ENCODE measurements around the gene GNPNAT1. TPM values are rescaled to one million over a fixed set of nuclear protein-coding genes. Genes with fewer than 3 reads are reported as not detected.

GNPNAT1 gene
- total and polyA plus RNA-seq, 9 donors: 9.6 to 19.4 (median 14.7) TPM

GRCh38 chr14:52792097-52792415 lies 649 bp upstream of the GNPNAT1 start:
- Histone ChIP-seq H3K27me3 (ENCODE audit: control insufficient read depth, insufficient read depth, low read length) (no peaks in the 10 kb centered on the region), H3K36me3 (ENCODE audit: control insufficient read depth, insufficient read depth, low read length) (no peaks in the 10 kb centered on the region), H3K4me1 (ENCODE audit: control insufficient read depth, insufficient read depth, low read length) (peaks cover 14% of the 10 kb centered on the region), H3K9me3 (replicated peaks; ENCODE audit: control insufficient read depth, low read depth, low read length) (no peaks in the 10 kb centered on the region), H3K4me3 (ENCODE audit: low read length) (peak overlapping the region; percentile 53), H3K27ac (ENCODE audit: low read length) (peak overlapping the region; percentile 86)
- DNase-seq: no peak
- 100% methylated on average over 2 of the region's 7 CpGs for WGBS (ENCODE audit: insufficient coverage)

GRCh38 chr14:52790756-52791222 lies 618 bp downstream of the GNPNAT1 start:
- Histone ChIP-seq H3K9me3 (replicated peaks; ENCODE audit: control insufficient read depth, low read depth, low read length) (no peaks in the 10 kb centered on the region), H3K4me3 (ENCODE audit: low read length) (peak overlapping the region; percentile 84), H3K27ac (ENCODE audit: low read length) (peak overlapping the region; percentile 88), H3K27me3 (ENCODE audit: control insufficient read depth, insufficient read depth, low read length) (no peaks in the 10 kb centered on the region), H3K36me3 (ENCODE audit: control insufficient read depth, insufficient read depth, low read length) (no peaks in the 10 kb centered on the region), H3K4me1 (ENCODE audit: control insufficient read depth, insufficient read depth, low read length) (peaks cover 14% of the 10 kb centered on the region)
- 0% methylated on average over 21 of the region's 26 CpGs for WGBS (ENCODE audit: insufficient coverage)
- DNase-seq: no peak

GRCh38 chr14:52790011-52790755 lies 1.2 kb downstream of the GNPNAT1 start:
- no peaks in the 10 kb centered on the region for H3K36me3 ChIP-seq (ENCODE audit: control insufficient read depth, insufficient read depth, low read length)
- 29% methylated on average over 2 of the region's 18 CpGs for WGBS (ENCODE audit: insufficient coverage)
- peak overlapping the region; percentile 84 for H3K4me3 ChIP-seq (ENCODE audit: low read length)
- no peak for DNase-seq
- no peaks in the 10 kb centered on the region for H3K9me3 ChIP-seq (replicated peaks; ENCODE audit: control insufficient read depth, low read depth, low read length)
- H3K27me3 ChIP-seq (ENCODE audit: control insufficient read depth, insufficient read depth, low read length): no peaks in the 10 kb centered on the region
- peaks cover 14% of the 10 kb centered on the region for H3K4me1 ChIP-seq (ENCODE audit: control insufficient read depth, insufficient read depth, low read length)
- no peak overlapping the region for H3K27ac ChIP-seq (ENCODE audit: low read length)

- no peak for DNase-seq
- H3K27ac ChIP-seq (ENCODE audit: low read length): no peak overlapping the region
- WGBS (ENCODE audit: insufficient coverage): 67% methylated on average over 1 of the region's 2 CpGs
These were observed 2.3 kb downstream of the GNPNAT1 start for GRCh38 chr14:52789118-52789517.

GRCh38 chr14:52786887-52787286 lies 4.5 kb downstream of the GNPNAT1 start:
- no peaks in the 10 kb centered on the region for H3K9me3 ChIP-seq (replicated peaks; ENCODE audit: control insufficient read depth, low read depth, low read length)
- no peaks in the 10 kb centered on the region for H3K36me3 ChIP-seq (ENCODE audit: control insufficient read depth, insufficient read depth, low read length)
- H3K4me1 ChIP-seq (ENCODE audit: control insufficient read depth, insufficient read depth, low read length): peaks cover 11% of the 10 kb centered on the region
- no peaks in the 10 kb centered on the region for H3K27me3 ChIP-seq (ENCODE audit: control insufficient read depth, insufficient read depth, low read length)
- H3K27ac ChIP-seq (ENCODE audit: low read length): no peak overlapping the region
- no peak overlapping the region for H3K4me3 ChIP-seq (ENCODE audit: low read length)
- no peak for DNase-seq

More at GRCh38 chr14:52789118-52789517, 2.3 kb downstream of the GNPNAT1 start:
- Histone ChIP-seq H3K9me3 (replicated peaks; ENCODE audit: control insufficient read depth, low read depth, low read length) (no peaks in the 10 kb centered on the region), H3K4me1 (ENCODE audit: control insufficient read depth, insufficient read depth, low read length) (peaks cover 14% of the 10 kb centered on the region), H3K4me3 (ENCODE audit: low read length) (no peak overlapping the region), H3K27me3 (ENCODE audit: control insufficient read depth, insufficient read depth, low read length) (no peaks in the 10 kb centered on the region), H3K36me3 (ENCODE audit: control insufficient read depth, insufficient read depth, low read length) (no peaks in the 10 kb centered on the region)

GRCh38 chr14:52783206-52783605 lies 8.2 kb downstream of the GNPNAT1 start:
- no CpG with 5 or more reads among the region's 1 CpG for WGBS (ENCODE audit: insufficient coverage)
- H3K36me3 ChIP-seq (ENCODE audit: control insufficient read depth, insufficient read depth, low read length): peaks cover 10% of the 10 kb centered on the region

GRCh38 chr14:52781629-52782028 lies 9.8 kb downstream of the GNPNAT1 start:
- no peak for DNase-seq

More at GRCh38 chr14:52783206-52783605, 8.2 kb downstream of the GNPNAT1 start:
- H3K4me3 ChIP-seq (ENCODE audit: low read length): no peak overlapping the region
- no peaks in the 10 kb centered on the region for H3K9me3 ChIP-seq (replicated peaks; ENCODE audit: control insufficient read depth, low read depth, low read length)
- H3K4me1 ChIP-seq (ENCODE audit: control insufficient read depth, insufficient read depth, low read length): no peaks in the 10 kb centered on the region
- no peaks in the 10 kb centered on the region for H3K27me3 ChIP-seq (ENCODE audit: control insufficient read depth, insufficient read depth, low read length)
- no peak overlapping the region for H3K27ac ChIP-seq (ENCODE audit: low read length)
- DNase-seq: no peak

GRCh38 chr14:52780893-52781292 lies 10.5 kb downstream of the GNPNAT1 start:
- H3K27me3 ChIP-seq (ENCODE audit: control insufficient read depth, insufficient read depth, low read length): no peaks in the 10 kb centered on the region
- H3K36me3 ChIP-seq (ENCODE audit: control insufficient read depth, insufficient read depth, low read length): peaks cover 10% of the 10 kb centered on the region
- WGBS (ENCODE audit: insufficient coverage): no CpG with 5 or more reads among the region's 1 CpG
- H3K4me1 ChIP-seq (ENCODE audit: control insufficient read depth, insufficient read depth, low read length): no peaks in the 10 kb centered on the region
- no peak overlapping the region for H3K27ac ChIP-seq (ENCODE audit: low read length)
- no peak for DNase-seq
- no peak overlapping the region for H3K4me3 ChIP-seq (ENCODE audit: low read length)
- H3K9me3 ChIP-seq (replicated peaks; ENCODE audit: control insufficient read depth, low read depth, low read length): no peaks in the 10 kb centered on the region

More at GRCh38 chr14:52781629-52782028, 9.8 kb downstream of the GNPNAT1 start:
- Histone ChIP-seq H3K27me3 (ENCODE audit: control insufficient read depth, insufficient read depth, low read length) (no peaks in the 10 kb centered on the region), H3K27ac (ENCODE audit: low read length) (no peak overlapping the region), H3K4me3 (ENCODE audit: low read length) (no peak overlapping the region), H3K36me3 (ENCODE audit: control insufficient read depth, insufficient read depth, low read length) (peaks cover 10% of the 10 kb centered on the region), H3K4me1 (ENCODE audit: control insufficient read depth, insufficient read depth, low read length) (no peaks in the 10 kb centered on the region), H3K9me3 (replicated peaks; ENCODE audit: control insufficient read depth, low read depth, low read length) (no peaks in the 10 kb centered on the region)
- WGBS (ENCODE audit: insufficient coverage): no CpG with 5 or more reads among the region's 1 CpG

GRCh38 chr14:52778702-52779101 lies 12.7 kb downstream of the GNPNAT1 start:
- H3K4me1 ChIP-seq (ENCODE audit: control insufficient read depth, insufficient read depth, low read length): no peaks in the 10 kb centered on the region
- no peak overlapping the region for H3K27ac ChIP-seq (ENCODE audit: low read length)
- no peaks in the 10 kb centered on the region for H3K9me3 ChIP-seq (replicated peaks; ENCODE audit: control insufficient read depth, low read depth, low read length)
- H3K4me3 ChIP-seq (ENCODE audit: low read length): no peak overlapping the region
- H3K27me3 ChIP-seq (ENCODE audit: control insufficient read depth, insufficient read depth, low read length): no peaks in the 10 kb centered on the region
- DNase-seq: no peak
- peaks cover 18% of the 10 kb centered on the region for H3K36me3 ChIP-seq (ENCODE audit: control insufficient read depth, insufficient read depth, low read length)
- no CpG with 5 or more reads among the region's 7 CpGs for WGBS (ENCODE audit: insufficient coverage)

- H3K27me3 ChIP-seq (ENCODE audit: control insufficient read depth, insufficient read depth, low read length): no peaks in the 10 kb centered on the region
- 38% methylated on average over 3 of the region's 7 CpGs for WGBS (ENCODE audit: insufficient coverage)
- H3K36me3 ChIP-seq (ENCODE audit: control insufficient read depth, insufficient read depth, low read length): peaks cover 18% of the 10 kb centered on the region
- no peaks in the 10 kb centered on the region for H3K9me3 ChIP-seq (replicated peaks; ENCODE audit: control insufficient read depth, low read depth, low read length)
- peak; percentile 21 for DNase-seq
- no peak overlapping the region for H3K27ac ChIP-seq (ENCODE audit: low read length)
- no peak overlapping the region for H3K4me3 ChIP-seq (ENCODE audit: low read length)
- H3K4me1 ChIP-seq (ENCODE audit: control insufficient read depth, insufficient read depth, low read length): no peaks in the 10 kb centered on the region
These were observed 14.6 kb downstream of the GNPNAT1 start for GRCh38 chr14:52776816-52777215.

GRCh38 chr14:52769887-52770286 lies 21.5 kb downstream of the GNPNAT1 start:
- H3K4me1 ChIP-seq (ENCODE audit: control insufficient read depth, insufficient read depth, low read length): no peaks in the 10 kb centered on the region
- H3K27me3 ChIP-seq (ENCODE audit: control insufficient read depth, insufficient read depth, low read length): no peaks in the 10 kb centered on the region
- no peak overlapping the region for H3K27ac ChIP-seq (ENCODE audit: low read length)
- H3K36me3 ChIP-seq (ENCODE audit: control insufficient read depth, insufficient read depth, low read length): peaks cover 14% of the 10 kb centered on the region
- no peak overlapping the region for H3K4me3 ChIP-seq (ENCODE audit: low read length)
- DNase-seq: no peak
- H3K9me3 ChIP-seq (replicated peaks; ENCODE audit: control insufficient read depth, low read depth, low read length): no peaks in the 10 kb centered on the region

Measured in muscle of leg (tissue), 11 donors.